Esophagus squamous epithelium (tissue), 5 donors: ENCODE results near the gene NEO1. TPM values are rescaled to one million over a fixed set of nuclear protein-coding genes. Genes with fewer than 3 reads are reported as not detected.

ENCODE experiments used
- DNase-seq: peaks from one replicate; lab custom pipeline; 2025; lab: John Stamatoyannopoulos, UW
- H3K27ac ChIP-seq, 4 donors: fragments of 200-600 bp; sonication (generic); one replicate each; pipeline ENCODE4 v1.5.1; 2016 to 2019; ENCODE audit warnings: mild to moderate bottlenecking in 1 of 4
- H3K27me3 ChIP-seq, 4 donors: fragments of 200-600 bp; sonication (generic); 1 replicate in 3 of 4; 2 replicates in 1 of 4; pipeline versions ENCODE4 v1.5.1 to v1.6.0; 2017 to 2021; ENCODE audit warnings: antibody characterized with exemption in 1 of 4
- H3K36me3 ChIP-seq, 3 donors: fragments of 200-600 bp; sonication (generic); one replicate each; pipeline ENCODE4 v1.5.1; 2016 to 2019
- H3K4me1 ChIP-seq, 3 donors: fragments of 200-600 bp; sonication (generic); one replicate each; pipeline ENCODE4 v1.5.1; 2017 to 2019
- H3K4me3 ChIP-seq, 4 donors: fragments of 200-600 bp; sonication (generic); 1 replicate in 3 of 4; 2 replicates in 1 of 4; pipeline ENCODE4 v1.5.1; 2016 to 2019; ENCODE audit warnings: mild to moderate bottlenecking in 2 of 4, moderate library complexity in 1 of 4
- H3K9me3 ChIP-seq, 3 donors: fragments of 200-600 bp; sonication (generic); one replicate each; pipeline ENCODE4 v1.5.1; 2016 to 2019
- CTCF ChIP-seq, 6 experiments: fragments of 450-650 bp in 4 of 6; fragments of 200-600 bp in 2 of 6; sonication (generic) in 2 of 6; IDR thresholded peaks; one replicate each; pipeline ENCODE4 v1.5.1; 2016 to 2019; ENCODE audit warnings: antibody characterized with exemption in 6 of 6, mild to moderate bottlenecking in 4 of 6, moderate library complexity in 4 of 6
- POLR2A ChIP-seq, 4 donors: fragments of 450-650 bp; IDR thresholded peaks; one replicate each; pipeline ENCODE4 v1.6.1; 2017; ENCODE audit warnings: antibody characterized with exemption in 4 of 4, mild to moderate bottlenecking in 4 of 4, moderate library complexity in 3 of 4
- WGBS, 2 donors: methylation state at CpG; one replicate each; pipeline ENCODE4 v1.1.5; 2018; 5-methylcytosine and 5-hydroxymethylcytosine counted together
- intact Hi-C: fragments of 100-400 bp; cut with DNase I; formaldehyde crosslinking; loops from one replicate; pipeline ENCODE4 v1.15.0; 2022
- total RNA-seq, 4 donors: library from RNA; depleted of rRNA; stranded (reverse); fragments of >200 nt; gene quantifications; one replicate each; pipeline ENCODE4 v1.1.0, GENCODE V29; 2016
- donor health status: DM: yes; HTN: yes; CAD: no.

Gene NEO1
- total RNA-seq, 4 donors from 2014 or later = 9.2 to 32.0 (median 15.0) TPM

GRCh38 chr15:73130830-73131229 is 78.6 kb downstream of the NEO1 start:
- TF ChIP-seq POLR2A (IDR thresholded peaks at IDR 0.05) = no peak
- TF ChIP-seq CTCF (IDR thresholded peaks at IDR 0.05) = no peak
- Histone ChIP-seq H3K36me3 (peaks cover 0 to 31% (median 0%) of the 10 kb centered on the region in 3 donors), H3K9me3 (no peaks in the 10 kb centered on the region), H3K27ac (no peak overlapping the region), H3K27me3 (no peaks in the 10 kb centered on the region), H3K4me1 (no peaks in the 10 kb centered on the region), H3K4me3 (no peak overlapping the region)
- WGBS, 2 donors = 100% methylated on average over 1 of the region's 1 CpG; no CpG with 5 or more reads in 1 of the 2 donors
- DNase-seq = no peak
- intact Hi-C loops = no loop called here

- intact Hi-C loops = no loop called here
- WGBS, 2 donors = 91% methylated on average over 1 of the region's 1 CpG
Observed at GRCh38 chr15:73134196-73134595, 81.9 kb downstream of the NEO1 start.

GRCh38 chr15:73139041-73139743 is 86.9 kb downstream of the NEO1 start:
- 58 to 64% methylated on average over 5 of the region's 5 CpGs for WGBS, 2 donors
- no peaks in the 10 kb centered on the region for H3K27me3 ChIP-seq
- no peaks in the 10 kb centered on the region for H3K9me3 ChIP-seq
- no peak for DNase-seq
- no peak overlapping the region for H3K27ac ChIP-seq
- H3K4me3 ChIP-seq = no peak overlapping the region
- intact Hi-C loops = no loop called here
- TF ChIP-seq CTCF (IDR thresholded peaks at IDR 0.05) = no peak
- no peak for TF ChIP-seq POLR2A (IDR thresholded peaks at IDR 0.05)
- peaks cover 0 to 35% (median 0%) of the 10 kb centered on the region in 3 donors for H3K36me3 ChIP-seq
- no peaks in the 10 kb centered on the region for H3K4me1 ChIP-seq

More at GRCh38 chr15:73134196-73134595, 81.9 kb downstream of the NEO1 start:
- TF ChIP-seq CTCF (IDR thresholded peaks at IDR 0.05) (no peak), POLR2A (IDR thresholded peaks at IDR 0.05) (no peak)
- no peaks in the 10 kb centered on the region for H3K4me1 ChIP-seq
- peaks cover 0 to 45% (median 0%) of the 10 kb centered on the region in 3 donors for H3K36me3 ChIP-seq
- DNase-seq = no peak
- H3K27me3 ChIP-seq = no peaks in the 10 kb centered on the region
- H3K27ac ChIP-seq = no peak overlapping the region
- H3K4me3 ChIP-seq = no peak overlapping the region
- H3K9me3 ChIP-seq = no peaks in the 10 kb centered on the region

- TF ChIP-seq CTCF (IDR thresholded peaks at IDR 0.05) = no peak
- no peak for TF ChIP-seq POLR2A (IDR thresholded peaks at IDR 0.05)
Observed at GRCh38 chr15:73139744-73140553, 87.7 kb downstream of the NEO1 start.

More at GRCh38 chr15:73139744-73140553, 87.7 kb downstream of the NEO1 start:
- Histone ChIP-seq H3K4me3 (no peak overlapping the region), H3K27me3 (no peaks in the 10 kb centered on the region), H3K36me3 (peaks cover 0 to 35% (median 0%) of the 10 kb centered on the region in 3 donors), H3K9me3 (no peaks in the 10 kb centered on the region), H3K4me1 (no peaks in the 10 kb centered on the region), H3K27ac (no peak overlapping the region)
- intact Hi-C loops = no loop called here
- DNase-seq = no peak
- WGBS, 2 donors = 81 to 82% methylated on average over 5 of the region's 5 CpGs
